ENCODE data around the gene PPAN. TPM values are rescaled to one million over a fixed set of nuclear protein-coding genes. Genes with fewer than 3 reads are reported as not detected.

PPAN gene
- total RNA-seq, 1 experiment from 2014 or later, result 101 TPM

DNA sequence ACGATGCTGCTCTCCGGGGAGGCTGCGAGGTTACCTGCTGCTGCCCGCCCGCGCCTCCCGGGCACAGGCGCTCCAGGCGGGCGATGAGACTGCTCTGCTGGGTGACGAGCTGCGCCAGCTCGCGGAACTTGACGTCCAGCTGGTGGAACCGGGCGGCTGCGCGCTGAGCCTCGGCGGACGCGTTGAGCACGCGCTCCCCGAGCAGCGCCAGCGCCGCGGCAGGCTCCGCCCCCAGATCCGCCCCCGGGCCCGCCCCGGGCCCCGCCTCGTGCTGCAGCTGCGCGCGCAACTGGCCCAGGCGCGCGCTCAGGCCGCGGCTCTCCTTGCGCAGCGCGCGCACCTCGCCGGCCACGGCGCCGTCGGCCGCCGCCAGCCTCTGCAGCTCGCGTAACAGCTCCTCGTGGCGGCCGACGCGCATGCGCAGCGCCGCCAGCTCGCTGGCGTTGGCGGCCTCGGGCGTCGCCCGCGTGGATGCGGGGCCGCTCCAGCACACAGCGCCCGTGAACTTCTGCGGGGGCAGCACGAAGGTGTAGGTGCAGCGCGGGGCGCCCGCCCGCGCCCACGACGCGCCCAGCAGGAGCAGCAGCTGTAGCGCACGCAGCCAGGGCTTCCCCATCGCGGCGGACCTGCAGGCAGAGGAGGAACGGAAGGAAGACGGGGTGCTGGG lies 10.1 kb upstream of the PPAN start (continued):
- TF ChIP-seq, protein P1, sequence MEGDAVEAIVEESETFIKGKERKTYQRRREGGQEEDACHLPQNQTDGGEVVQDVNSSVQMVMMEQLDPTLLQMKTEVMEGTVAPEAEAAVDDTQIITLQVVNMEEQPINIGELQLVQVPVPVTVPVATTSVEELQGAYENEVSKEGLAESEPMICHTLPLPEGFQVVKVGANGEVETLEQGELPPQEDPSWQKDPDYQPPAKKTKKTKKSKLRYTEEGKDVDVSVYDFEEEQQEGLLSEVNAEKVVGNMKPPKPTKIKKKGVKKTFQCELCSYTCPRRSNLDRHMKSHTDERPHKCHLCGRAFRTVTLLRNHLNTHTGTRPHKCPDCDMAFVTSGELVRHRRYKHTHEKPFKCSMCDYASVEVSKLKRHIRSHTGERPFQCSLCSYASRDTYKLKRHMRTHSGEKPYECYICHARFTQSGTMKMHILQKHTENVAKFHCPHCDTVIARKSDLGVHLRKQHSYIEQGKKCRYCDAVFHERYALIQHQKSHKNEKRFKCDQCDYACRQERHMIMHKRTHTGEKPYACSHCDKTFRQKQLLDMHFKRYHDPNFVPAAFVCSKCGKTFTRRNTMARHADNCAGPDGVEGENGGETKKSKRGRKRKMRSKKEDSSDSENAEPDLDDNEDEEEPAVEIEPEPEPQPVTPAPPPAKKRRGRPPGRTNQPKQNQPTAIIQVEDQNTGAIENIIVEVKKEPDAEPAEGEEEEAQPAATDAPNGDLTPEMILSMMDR (IDR thresholded peaks at IDR 0.05 in 2 of 3, conservative IDR thresholded peaks at IDR 0.05 in 1 of 3; ENCODE audit: borderline replicate concordance in 1 of 3, insufficient read depth in 1 of 3, low read depth in 2 of 3, low read length in 2 of 3), result no peak
- TF ChIP-seq SIN3A (IDR thresholded peaks at IDR 0.05; ENCODE audit: low read depth), result no peak
- TF ChIP-seq POLR2AphosphoS5 (IDR thresholded peaks at IDR 0.05; ENCODE audit: low read depth, low read length), result peak; percentile 69
- TF ChIP-seq EZH2 (IDR thresholded peaks at IDR 0.05), result no peak
- TF ChIP-seq, protein P2, sequence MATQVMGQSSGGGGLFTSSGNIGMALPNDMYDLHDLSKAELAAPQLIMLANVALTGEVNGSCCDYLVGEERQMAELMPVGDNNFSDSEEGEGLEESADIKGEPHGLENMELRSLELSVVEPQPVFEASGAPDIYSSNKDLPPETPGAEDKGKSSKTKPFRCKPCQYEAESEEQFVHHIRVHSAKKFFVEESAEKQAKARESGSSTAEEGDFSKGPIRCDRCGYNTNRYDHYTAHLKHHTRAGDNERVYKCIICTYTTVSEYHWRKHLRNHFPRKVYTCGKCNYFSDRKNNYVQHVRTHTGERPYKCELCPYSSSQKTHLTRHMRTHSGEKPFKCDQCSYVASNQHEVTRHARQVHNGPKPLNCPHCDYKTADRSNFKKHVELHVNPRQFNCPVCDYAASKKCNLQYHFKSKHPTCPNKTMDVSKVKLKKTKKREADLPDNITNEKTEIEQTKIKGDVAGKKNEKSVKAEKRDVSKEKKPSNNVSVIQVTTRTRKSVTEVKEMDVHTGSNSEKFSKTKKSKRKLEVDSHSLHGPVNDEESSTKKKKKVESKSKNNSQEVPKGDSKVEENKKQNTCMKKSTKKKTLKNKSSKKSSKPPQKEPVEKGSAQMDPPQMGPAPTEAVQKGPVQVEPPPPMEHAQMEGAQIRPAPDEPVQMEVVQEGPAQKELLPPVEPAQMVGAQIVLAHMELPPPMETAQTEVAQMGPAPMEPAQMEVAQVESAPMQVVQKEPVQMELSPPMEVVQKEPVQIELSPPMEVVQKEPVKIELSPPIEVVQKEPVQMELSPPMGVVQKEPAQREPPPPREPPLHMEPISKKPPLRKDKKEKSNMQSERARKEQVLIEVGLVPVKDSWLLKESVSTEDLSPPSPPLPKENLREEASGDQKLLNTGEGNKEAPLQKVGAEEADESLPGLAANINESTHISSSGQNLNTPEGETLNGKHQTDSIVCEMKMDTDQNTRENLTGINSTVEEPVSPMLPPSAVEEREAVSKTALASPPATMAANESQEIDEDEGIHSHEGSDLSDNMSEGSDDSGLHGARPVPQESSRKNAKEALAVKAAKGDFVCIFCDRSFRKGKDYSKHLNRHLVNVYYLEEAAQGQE (IDR thresholded peaks at IDR 0.05; ENCODE audit: low read depth), result no peak

DNA sequence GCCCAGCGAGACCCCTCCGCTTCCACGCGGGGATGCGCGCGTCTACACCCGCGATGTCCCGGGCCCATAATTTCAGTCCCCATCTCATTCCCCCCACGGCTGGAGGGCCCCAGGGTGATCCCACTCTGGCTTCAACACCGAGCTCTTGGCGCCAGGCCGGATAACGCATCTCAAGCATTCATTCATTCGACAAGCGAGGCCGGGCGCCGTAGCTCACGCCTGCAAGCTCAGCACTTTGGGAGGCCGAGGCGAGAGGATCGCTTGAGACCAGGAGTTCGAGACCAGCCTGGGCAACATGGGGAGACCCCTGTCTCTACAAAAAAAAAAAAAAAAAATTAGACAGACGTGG lies 9.6 kb upstream of the PPAN start:
- H3K9me2 ChIP-seq (ENCODE audit: insufficient read depth), result no peaks in the 10 kb centered on the region
- RAD21 ChIA-PET (ENCODE audit: low non-redundant PET in 1 of 2, low total read pairs in 2 of 2, uncharacterized antibody in 2 of 2, unreplicated experiment in 2 of 2), result no interaction called here
- CTCF ChIA-PET, result interaction anchor here (0.6 to 1.9 kb wide), 7 partner anchors 9 to 166 kb away, joined by 3 to 9 read pairs (median 4); partner anchors contain the start of gene PPAN
- H3K27me3 ChIP-seq (ENCODE audit: insufficient read depth, low read length), result no peaks in the 10 kb centered on the region
- peak overlapping the region; percentile 44; the same call in 1 of the 2 replicates for H3K27ac ChIP-seq (ENCODE audit: low read depth, low read length)
- H4K20me1 ChIP-seq (ENCODE audit: insufficient read depth), result no peaks in the 10 kb centered on the region
- no peaks in the 10 kb centered on the region for H3K9me3 ChIP-seq (ENCODE audit: control insufficient read depth in 1 of 2, insufficient read depth in 1 of 2, low read depth in 1 of 2, low read length in 2 of 2)
- peak overlapping the region; percentile 56 for H3K4me2 ChIP-seq (ENCODE audit: low read length)
- H3K36me3 ChIP-seq (ENCODE audit: control insufficient read depth in 1 of 2, insufficient read depth in 2 of 2, low read length in 2 of 2), result no peaks in the 10 kb centered on the region
- H3K79me2 ChIP-seq (ENCODE audit: insufficient read depth, low read length), result no peaks in the 10 kb centered on the region
- H2AFZ ChIP-seq (ENCODE audit: low read depth, low read length, poor library complexity, severe bottlenecking), result no peak overlapping the region
- POLR2A ChIA-PET, result interaction anchor here (0.8 to 1.2 kb wide), 3 partner anchors 8 to 154 kb away, joined by 3 to 14 read pairs (median 5); partner anchors contain the start of gene PPAN
- peak overlapping the region; percentile 54 for H3K9ac ChIP-seq (ENCODE audit: low read length)
- no peak for DNase-seq (ENCODE audit: low read depth, low spot score)
- H3K4me3 ChIP-seq (replicated peaks in 1 of 2; ENCODE audit: low read depth in 1 of 2, low read length in 2 of 2), result no peak overlapping the region
- peaks cover 11 to 16% of the 10 kb centered on the region in 2 experiments for H3K4me1 ChIP-seq (ENCODE audit: control insufficient read depth in 1 of 2, insufficient read depth in 2 of 2, low read length in 2 of 2)
- no TSS peak for BruUV-seq (replicated peaks)
- intact Hi-C loops (cut with micrococcal nuclease), result loop anchor here (5.0 kb wide), 1 partner anchor 164 kb away; no protein-coding TSS in a partner anchor
- ATAC-seq, result no peak
- TF ChIP-seq ELF1 (IDR thresholded peaks at IDR 0.05; ENCODE audit: borderline replicate concordance, low read depth) (no peak), EZH2phosphoT487 (IDR thresholded peaks at IDR 0.05; ENCODE audit: borderline replicate concordance) (no peak), ZFX (IDR thresholded peaks at IDR 0.05) (no peak; the same call in 1 of the 2 replicates), TCF7L2 (IDR thresholded peaks at IDR 0.05; ENCODE audit: borderline replicate concordance, extremely low read depth, insufficient read depth, insufficient read length) (no peak), SP1 (IDR thresholded peaks at IDR 0.05; ENCODE audit: low read depth) (no peak), RAD21 (IDR thresholded peaks at IDR 0.05; ENCODE audit: low read depth) (no peak), CEBPB (IDR thresholded peaks at IDR 0.05; ENCODE audit: low read depth) (no peak), YY1 (IDR thresholded peaks at IDR 0.05; ENCODE audit: extremely low read depth, insufficient replicate concordance, low read depth, low read length) (no peak)
- TF ChIP-seq, protein P3, sequence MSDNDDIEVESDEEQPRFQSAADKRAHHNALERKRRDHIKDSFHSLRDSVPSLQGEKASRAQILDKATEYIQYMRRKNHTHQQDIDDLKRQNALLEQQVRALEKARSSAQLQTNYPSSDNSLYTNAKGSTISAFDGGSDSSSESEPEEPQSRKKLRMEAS (IDR thresholded peaks at IDR 0.05), result no peak
- TF ChIP-seq, protein P4, sequence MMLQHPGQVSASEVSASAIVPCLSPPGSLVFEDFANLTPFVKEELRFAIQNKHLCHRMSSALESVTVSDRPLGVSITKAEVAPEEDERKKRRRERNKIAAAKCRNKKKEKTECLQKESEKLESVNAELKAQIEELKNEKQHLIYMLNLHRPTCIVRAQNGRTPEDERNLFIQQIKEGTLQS (IDR thresholded peaks at IDR 0.05), result no peak
- TF ChIP-seq, protein P1 (IDR thresholded peaks at IDR 0.05 in 2 of 3, conservative IDR thresholded peaks at IDR 0.05 in 1 of 3; ENCODE audit: borderline replicate concordance in 1 of 3, insufficient read depth in 1 of 3, low read depth in 2 of 3, low read length in 2 of 3), result no peak
